Endodermal cell (in vitro differentiated cells): Measurements from ENCODE around the gene SEC16A. TPM values are rescaled to one million over a fixed set of nuclear protein-coding genes. Genes with fewer than 3 reads are reported as not detected.

Experiments
- DNase-seq: peaks from one replicate; pipeline ENCODE4 v3.0.0-alpha.2; 2017
- H3K27ac ChIP-seq: 2 replicates; pipeline ENCODE4 v1.5.1; 2013; ENCODE audit warnings: mild to moderate bottlenecking, low read depth, low read length, moderate library complexity
- H3K27me3 ChIP-seq: 2 replicates; pipeline ENCODE4 v1.6.1; 2013; ENCODE audit warnings: mild to moderate bottlenecking, low read length, moderate library complexity; ENCODE audit not compliant: insufficient read depth, control insufficient read depth, poor library complexity, severe bottlenecking
- H3K36me3 ChIP-seq: 2 replicates; pipeline ENCODE4 v1.7.0; 2013; ENCODE audit warnings: mild to moderate bottlenecking, low read length, moderate library complexity; ENCODE audit not compliant: control insufficient read depth, insufficient read depth
- H3K4me1 ChIP-seq: one replicate; pipeline ENCODE4 v1.7.0; 2013; ENCODE audit warnings: low read length; ENCODE audit not compliant: control insufficient read depth, insufficient read depth
- H3K4me3 ChIP-seq: 2 replicates; pipeline ENCODE4 v1.5.1; 2013; ENCODE audit warnings: mild to moderate bottlenecking, low read length, moderate library complexity
- H3K9ac ChIP-seq: 2 replicates; pipeline ENCODE4 v1.6.1; 2013; ENCODE audit warnings: mild to moderate bottlenecking, low read length, moderate library complexity; ENCODE audit not compliant: poor library complexity, severe bottlenecking; ENCODE audit errors: extremely low read depth
- H3K9me3 ChIP-seq: 2 replicates; pipeline ENCODE4 v1.6.1; 2013; ENCODE audit warnings: mild to moderate bottlenecking, low read length, moderate library complexity; ENCODE audit not compliant: control insufficient read depth
- H3K27ac Mint-ChIP-seq: 2 replicates; pipeline ENCODE4 v1.8.0; 2020; ENCODE audit warnings: mixed read lengths
- H3K27me3 Mint-ChIP-seq: 2 replicates; pipeline ENCODE4 v1.8.0; 2021; ENCODE audit warnings: mild to moderate bottlenecking, mixed read lengths; ENCODE audit not compliant: insufficient read depth
- H3K36me3 Mint-ChIP-seq: 2 replicates; pipeline ENCODE4 v1.8.0; 2020; ENCODE audit warnings: low read depth, mixed read lengths
- H3K4me1 Mint-ChIP-seq: 2 replicates; pipeline ENCODE4 v1.8.0; 2020; ENCODE audit warnings: mixed read lengths
- H3K4me3 Mint-ChIP-seq: 2 replicates; pipeline ENCODE4 v1.8.0; 2020; ENCODE audit warnings: mild to moderate bottlenecking, moderate library complexity, mixed read lengths
- H3K9me3 Mint-ChIP-seq: 2 replicates; pipeline ENCODE4 v1.8.0; 2020; ENCODE audit warnings: mild to moderate bottlenecking, mixed read lengths
- WGBS, 2 experiments: methylation state at CpG; one replicate each; pipeline versions ENCODE4 v1.1.5 to v1.1.7; 2013; ENCODE audit warnings: missing lambda C conversion rate in 2 of 2, mixed read lengths in 1 of 2; ENCODE audit not compliant: insufficient coverage in 1 of 2, insufficient read length in 1 of 2; 5-methylcytosine and 5-hydroxymethylcytosine counted together
- total RNA-seq, 2 donors: library from RNA; stranded (reverse); fragmentation: NEBNext Ultra II Directional in 1 of 2; extraction: Animal tissue kit (Norgen Biotek cat#: 25700) in 1 of 2; gene quantifications; 2 replicates in 1 of 2; 3 replicates in 1 of 2; pipeline ENCODE4 v1.2.1, GENCODE V29; 2021
- TF ChIP-seq, protein P1 (sequence below): fragments of 200-600 bp; sonication (generic); conservative IDR thresholded peaks from 2 replicates; pipeline ENCODE4 v1.5.0; 2021; ENCODE audit warnings: antibody characterized with exemption, mild to moderate bottlenecking

SEC16A gene
- total RNA-seq, 2 donors from 2014 or later, result 54.6 to 60.7 TPM

DNA sequence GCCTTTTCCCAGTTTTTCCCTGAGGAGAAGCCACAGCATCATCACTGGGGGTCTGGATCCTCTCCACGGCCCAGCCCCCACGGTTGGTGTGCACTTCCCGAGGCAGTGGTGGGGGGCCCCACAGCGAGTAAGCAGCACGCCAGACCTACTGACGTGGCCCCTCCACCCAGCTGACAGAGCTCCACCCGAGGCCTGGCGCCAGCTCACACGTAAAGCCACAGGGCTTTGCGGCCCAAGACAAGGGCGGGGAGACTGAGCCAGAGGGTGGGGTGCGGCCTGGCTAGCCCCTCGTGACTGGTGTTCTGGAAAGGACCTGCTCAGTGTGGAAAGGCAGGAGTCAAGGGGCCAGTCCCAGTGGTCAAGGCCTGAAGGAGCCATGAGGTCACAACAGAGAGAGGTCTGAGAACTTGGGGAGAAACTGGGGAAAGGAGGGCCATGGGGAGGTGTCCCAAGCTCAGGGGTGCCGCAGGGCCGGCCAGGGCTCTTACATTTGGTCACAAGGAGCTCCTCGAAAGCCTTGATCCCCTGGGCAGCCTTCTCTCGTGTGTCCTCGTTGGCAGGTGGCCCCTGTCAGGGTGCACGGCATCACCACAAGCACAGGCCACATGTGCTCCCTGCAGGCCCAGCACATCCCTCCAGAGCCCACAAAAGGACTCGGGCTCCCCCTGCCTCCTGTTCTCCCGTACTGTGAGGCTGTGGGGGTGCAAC lies 88.4 kb downstream of the SEC16A start:
- H3K9me3 Mint-ChIP-seq, result no peaks in the 10 kb centered on the region
- no peak overlapping the region for H3K27ac Mint-ChIP-seq
- H3K27me3 Mint-ChIP-seq, result no peaks in the 10 kb centered on the region
- Histone ChIP-seq H3K4me1 (peaks cover 6% of the 10 kb centered on the region), H3K27ac (no peak overlapping the region), H3K9me3 (no peaks in the 10 kb centered on the region), H3K4me3 (no peak overlapping the region), H3K27me3 (no peaks in the 10 kb centered on the region), H3K9ac (no peak overlapping the region), H3K36me3 (peaks cover 85% of the 10 kb centered on the region)
- H3K4me1 Mint-ChIP-seq, result peaks cover 7% of the 10 kb centered on the region
- H3K4me3 Mint-ChIP-seq, result no peak overlapping the region
- DNase-seq, result no peak
- WGBS, 2 experiments, result 95 to 98% methylated on average over 13 to 21 of the region's 21 CpGs
- TF ChIP-seq, protein P1, sequence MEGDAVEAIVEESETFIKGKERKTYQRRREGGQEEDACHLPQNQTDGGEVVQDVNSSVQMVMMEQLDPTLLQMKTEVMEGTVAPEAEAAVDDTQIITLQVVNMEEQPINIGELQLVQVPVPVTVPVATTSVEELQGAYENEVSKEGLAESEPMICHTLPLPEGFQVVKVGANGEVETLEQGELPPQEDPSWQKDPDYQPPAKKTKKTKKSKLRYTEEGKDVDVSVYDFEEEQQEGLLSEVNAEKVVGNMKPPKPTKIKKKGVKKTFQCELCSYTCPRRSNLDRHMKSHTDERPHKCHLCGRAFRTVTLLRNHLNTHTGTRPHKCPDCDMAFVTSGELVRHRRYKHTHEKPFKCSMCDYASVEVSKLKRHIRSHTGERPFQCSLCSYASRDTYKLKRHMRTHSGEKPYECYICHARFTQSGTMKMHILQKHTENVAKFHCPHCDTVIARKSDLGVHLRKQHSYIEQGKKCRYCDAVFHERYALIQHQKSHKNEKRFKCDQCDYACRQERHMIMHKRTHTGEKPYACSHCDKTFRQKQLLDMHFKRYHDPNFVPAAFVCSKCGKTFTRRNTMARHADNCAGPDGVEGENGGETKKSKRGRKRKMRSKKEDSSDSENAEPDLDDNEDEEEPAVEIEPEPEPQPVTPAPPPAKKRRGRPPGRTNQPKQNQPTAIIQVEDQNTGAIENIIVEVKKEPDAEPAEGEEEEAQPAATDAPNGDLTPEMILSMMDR, result no peak
- peaks cover 52% of the 10 kb centered on the region for H3K36me3 Mint-ChIP-seq

DNA sequence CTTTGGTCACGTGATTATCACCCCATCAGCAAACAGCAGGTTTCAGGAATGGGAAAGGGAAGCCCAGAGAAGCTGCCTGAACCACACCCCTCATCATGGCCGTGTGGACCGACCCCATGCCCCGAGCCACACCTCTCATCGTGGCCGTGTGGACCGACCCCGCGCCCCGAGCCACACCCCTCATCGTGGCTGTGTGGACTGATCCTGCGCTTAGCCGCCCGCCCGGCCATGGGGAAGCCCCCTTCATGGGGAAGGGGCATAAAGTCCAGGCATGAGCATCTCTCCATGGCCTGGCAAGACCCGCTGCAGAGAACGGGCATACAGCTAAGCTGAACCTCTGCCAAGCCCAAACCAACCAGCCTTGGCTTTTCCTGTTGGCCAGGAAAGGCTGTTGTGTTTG lies 89.3 kb downstream of the SEC16A start:
- Histone ChIP-seq H3K4me3 (no peak overlapping the region), H3K27ac (no peak overlapping the region), H3K9ac (no peak overlapping the region), H3K9me3 (no peaks in the 10 kb centered on the region), H3K27me3 (no peaks in the 10 kb centered on the region), H3K4me1 (peaks cover 3% of the 10 kb centered on the region), H3K36me3 (peaks cover 89% of the 10 kb centered on the region)
- H3K27ac Mint-ChIP-seq, result no peak overlapping the region
- peaks cover 57% of the 10 kb centered on the region for H3K36me3 Mint-ChIP-seq
- no peaks in the 10 kb centered on the region for H3K4me1 Mint-ChIP-seq
- TF ChIP-seq, protein P1, result no peak
- no peak for DNase-seq
- no peaks in the 10 kb centered on the region for H3K9me3 Mint-ChIP-seq
- H3K27me3 Mint-ChIP-seq, result no peaks in the 10 kb centered on the region
- H3K4me3 Mint-ChIP-seq, result no peak overlapping the region
- 95 to 98% methylated on average over 9 to 17 of the region's 17 CpGs for WGBS, 2 experiments

DNA sequence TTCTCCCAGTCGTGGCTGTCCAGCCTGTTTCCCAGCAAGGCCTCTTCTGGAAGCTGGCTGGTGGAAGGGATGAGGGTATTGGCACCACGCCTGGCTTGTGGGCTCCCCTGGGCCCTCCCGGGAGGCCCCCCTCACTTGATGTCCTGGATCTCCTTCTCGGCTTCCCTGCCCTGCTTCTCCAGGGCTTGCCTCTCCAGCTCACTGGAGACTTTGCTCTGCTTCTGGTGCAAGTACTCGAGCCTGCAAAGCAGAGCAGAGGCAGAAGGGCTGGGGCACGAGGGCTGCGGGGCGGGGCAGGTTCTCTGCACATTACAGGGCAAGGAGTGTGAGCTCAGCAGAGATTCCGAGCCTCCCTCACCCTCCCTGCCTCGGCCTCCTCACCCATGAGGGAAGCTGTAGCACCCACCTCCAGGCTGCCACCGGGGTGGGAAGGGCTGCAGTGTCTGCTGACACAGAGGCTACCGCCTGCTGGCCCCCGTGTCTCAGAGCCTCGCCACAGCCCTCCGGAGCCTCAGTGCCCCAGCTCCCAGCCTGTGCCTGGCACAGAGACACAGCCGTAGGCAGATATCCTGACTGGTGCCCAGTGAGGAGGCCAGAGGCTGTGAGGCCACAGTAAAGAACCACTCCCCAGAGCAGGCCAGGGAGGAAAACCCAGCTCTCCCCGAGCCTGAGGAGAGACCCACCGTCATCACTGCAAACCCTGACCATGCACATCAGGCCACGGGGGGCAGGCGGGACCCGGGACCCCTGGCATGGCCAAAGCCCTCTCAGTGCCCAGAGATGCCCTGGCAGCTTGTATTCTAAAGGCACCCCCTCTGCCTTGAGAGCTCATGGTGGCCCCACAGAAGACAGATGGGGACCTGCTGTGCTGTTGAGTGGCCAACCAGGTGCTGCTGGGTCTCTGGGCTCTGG lies 90.0 kb downstream of the SEC16A start:
- H3K9me3 ChIP-seq, result no peaks in the 10 kb centered on the region
- no peak overlapping the region for H3K4me3 ChIP-seq
- no peak overlapping the region for H3K9ac ChIP-seq
- no peaks in the 10 kb centered on the region for H3K4me1 Mint-ChIP-seq
- no peak overlapping the region for H3K4me3 Mint-ChIP-seq
- no peaks in the 10 kb centered on the region for H3K4me1 ChIP-seq
- TF ChIP-seq, protein P1, result no peak
- H3K36me3 ChIP-seq, result peaks cover 88% of the 10 kb centered on the region
- no peaks in the 10 kb centered on the region for H3K27me3 ChIP-seq
- no peak overlapping the region for H3K27ac Mint-ChIP-seq
- peaks cover 61% of the 10 kb centered on the region for H3K36me3 Mint-ChIP-seq
- DNase-seq, result no peak
- no peak overlapping the region for H3K27ac ChIP-seq
- no peaks in the 10 kb centered on the region for H3K9me3 Mint-ChIP-seq
- no peaks in the 10 kb centered on the region for H3K27me3 Mint-ChIP-seq
- WGBS, 2 experiments, result 90 to 98% methylated on average over 11 to 21 of the region's 21 CpGs
